ENCODE results near the gene TMC8. TPM values are rescaled to one million over a fixed set of nuclear protein-coding genes. Genes with fewer than 3 reads are reported as not detected.
"Not testable (repeated sequence)": the region's sequence is repeated elsewhere in the genome, so short reads cannot be mapped to it uniquely, and the experiment has no call there.

The TMC8 gene
- polyA plus RNA-seq, 3 donors from 2014 or later: 55.2 to 170 (median 58.2) TPM

GRCh38 chr17:78137392-78138203 lies 7.0 kb downstream of the TMC8 start:
- peaks cover 78 to 90% of the 10 kb centered on the region in 2 donors for H3K4me1 Mint-ChIP-seq
- peaks cover 18 to 26% (median 20%) of the 10 kb centered on the region in 3 donors for H3K36me3 Mint-ChIP-seq
- peak overlapping the region in 4 of 5 donors; percentile 63 to 73 (median 65) for H3K4me3 Mint-ChIP-seq
- DNase-seq: peak; percentile 64 to 69 (median 65)
- H3K27me3 Mint-ChIP-seq (ENCODE audit: low read depth in 3 of 3): peaks cover 8 to 24% (median 17%) of the 10 kb centered on the region in 3 donors
- H3K27ac Mint-ChIP-seq: peak overlapping the region; percentile 82 to 90 (median 89)
- H3K9me3 Mint-ChIP-seq: no peaks in the 10 kb centered on the region

GRCh38 chr17:78138204-78139060 lies 7.9 kb downstream of the TMC8 start:
- Mint-ChIP-seq H3K36me3 (peaks cover 18 to 26% (median 20%) of the 10 kb centered on the region in 3 donors), H3K4me3 (peak overlapping the region in 1 of 5 donors; percentile 19), H3K9me3 (no peaks in the 10 kb centered on the region)

GRCh38 chr17:78139861-78140168 lies 9.2 kb downstream of the TMC8 start:
- peaks cover 66 to 70% of the 10 kb centered on the region in 2 donors for H3K4me1 Mint-ChIP-seq
- peak overlapping the region; percentile 49 to 72 (median 63) for H3K4me3 Mint-ChIP-seq
- H3K27me3 Mint-ChIP-seq (ENCODE audit: low read depth in 3 of 3): peaks cover 4 to 17% (median 13%) of the 10 kb centered on the region in 3 donors
- H3K36me3 Mint-ChIP-seq: peaks cover 9 to 16% (median 11%) of the 10 kb centered on the region in 3 donors
- H3K27ac Mint-ChIP-seq: peak overlapping the region; percentile 80 to 92 (median 87)
- not testable (repeated sequence) for DNase-seq, H3K9me3 Mint-ChIP-seq

More at GRCh38 chr17:78138204-78139060, 7.9 kb downstream of the TMC8 start:
- no peak for DNase-seq
- Mint-ChIP-seq H3K4me1 (peaks cover 75 to 84% of the 10 kb centered on the region in 2 donors), H3K27ac (peak overlapping the region; percentile 69 to 90 (median 86)), H3K27me3 (ENCODE audit: low read depth in 3 of 3) (peaks cover 5 to 24% (median 17%) of the 10 kb centered on the region in 3 donors)

DNA sequence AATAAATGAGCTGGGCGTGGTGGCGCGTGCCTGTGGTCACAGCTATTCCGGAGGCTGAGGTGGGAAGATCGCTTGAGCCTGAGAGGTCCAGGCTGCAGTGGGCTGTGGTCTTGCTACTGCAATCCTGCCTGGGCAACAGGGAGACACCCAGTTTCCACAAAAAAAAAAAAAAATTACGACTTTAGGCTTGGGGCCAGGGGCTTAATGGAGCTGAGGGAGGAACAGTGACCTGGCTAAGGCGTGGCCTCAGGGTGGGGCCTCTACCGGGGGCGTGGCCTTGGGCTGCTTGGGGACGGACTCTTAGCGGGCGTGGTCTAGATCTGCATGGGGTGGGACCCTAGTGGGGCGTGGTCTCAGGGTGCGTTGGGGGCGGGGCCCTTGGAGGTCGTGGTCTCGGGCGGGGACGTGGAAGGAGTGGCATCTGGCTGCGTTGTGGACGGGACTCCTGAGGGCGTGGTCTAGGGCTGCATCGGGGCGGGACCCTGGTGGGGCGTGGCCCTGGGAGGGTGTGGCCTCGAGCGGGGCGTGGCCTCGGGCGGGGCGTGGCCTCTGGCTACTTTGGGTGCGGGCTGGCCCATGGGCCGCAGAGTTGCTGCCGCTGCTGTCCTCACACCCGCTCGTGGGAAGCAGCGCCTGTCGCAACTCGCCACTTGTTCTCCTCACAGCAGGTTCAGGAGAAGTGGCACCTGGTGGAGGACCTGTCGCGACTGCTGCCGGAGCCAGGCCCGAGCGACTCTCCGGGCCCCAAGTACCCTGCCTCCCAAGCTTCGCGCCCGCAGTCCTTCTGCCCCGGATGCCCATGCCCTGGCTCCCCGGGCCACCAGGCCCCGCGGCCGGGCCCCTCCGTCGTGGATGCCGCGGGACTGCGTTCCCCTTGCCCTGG lies 9.8 kb downstream of the TMC8 start:
- peaks cover 64% of the 10 kb centered on the region in 2 donors for H3K4me1 Mint-ChIP-seq
- H3K27ac Mint-ChIP-seq: peak overlapping the region; percentile 80 to 92 (median 87)
- H3K27me3 Mint-ChIP-seq (ENCODE audit: low read depth in 3 of 3): peaks cover 4 to 17% (median 12%) of the 10 kb centered on the region in 3 donors
- peaks cover 8 to 14% (median 10%) of the 10 kb centered on the region in 3 donors for H3K36me3 Mint-ChIP-seq
- peak; percentile 85 to 91 (median 89) for DNase-seq
- H3K4me3 Mint-ChIP-seq: peak overlapping the region; percentile 49 to 72 (median 63)
- H3K9me3 Mint-ChIP-seq: no peaks in the 10 kb centered on the region

GRCh38 chr17:78141437-78142118 lies 11.0 kb downstream of the TMC8 start:
- Mint-ChIP-seq H3K9me3 (no peaks in the 10 kb centered on the region), H3K4me3 (peak overlapping the region in 2 of 5 donors; percentile 18 to 30), H3K36me3 (peaks cover 0 to 6% (median 4%) of the 10 kb centered on the region in 3 donors), H3K27me3 (ENCODE audit: low read depth in 3 of 3) (peaks cover 2 to 15% (median 9%) of the 10 kb centered on the region in 3 donors), H3K4me1 (peaks cover 52 to 54% of the 10 kb centered on the region in 2 donors), H3K27ac (peak overlapping the region in 3 of 6 donors; percentile 62 to 84 (median 64))
- DNase-seq: no peak

DNA sequence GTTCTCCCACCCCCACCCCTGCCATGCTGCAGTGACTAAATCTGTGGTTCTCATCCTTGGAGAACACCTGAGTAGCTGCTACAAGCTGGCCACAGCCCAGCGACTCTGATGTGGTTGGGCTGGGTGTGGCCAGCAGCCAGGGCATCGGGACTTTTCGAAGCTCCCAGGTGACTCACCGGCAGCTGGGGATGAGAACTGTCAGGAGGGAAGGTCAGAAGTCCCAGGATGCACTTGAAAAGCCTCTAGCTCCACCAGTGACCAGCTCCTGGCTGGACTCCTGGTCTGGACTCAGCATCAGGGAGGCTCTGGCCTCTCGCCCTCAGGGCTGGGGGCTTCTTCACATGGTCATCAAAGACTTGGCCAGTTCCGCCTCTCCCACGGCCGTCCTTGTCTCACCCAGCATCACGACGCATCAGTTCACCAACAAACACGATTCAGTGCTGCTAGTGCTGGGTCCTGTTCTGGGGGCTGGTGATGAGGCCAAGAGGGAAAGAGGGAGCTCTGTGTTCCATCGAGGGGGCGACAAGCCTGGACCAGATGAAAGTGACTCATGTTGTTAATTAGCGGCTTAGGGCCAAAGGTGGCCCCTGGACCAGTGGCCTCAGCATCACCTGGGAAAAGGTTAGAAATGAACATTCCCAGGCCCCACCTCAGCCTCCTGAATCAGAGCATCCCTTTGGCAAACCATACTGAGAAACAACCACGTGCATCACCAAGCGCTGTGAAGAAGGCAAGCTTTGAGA lies 11.7 kb downstream of the TMC8 start:
- Mint-ChIP-seq H3K27me3 (ENCODE audit: low read depth in 3 of 3) (peaks cover 2 to 12% (median 8%) of the 10 kb centered on the region in 3 donors), H3K36me3 (peaks cover 0 to 5% (median 4%) of the 10 kb centered on the region in 3 donors), H3K27ac (peak overlapping the region in 3 of 6 donors; percentile 16 to 24 (median 17)), H3K4me1 (peaks cover 45 to 48% of the 10 kb centered on the region in 2 donors), H3K4me3 (no peak overlapping the region), H3K9me3 (no peaks in the 10 kb centered on the region)
- no peak for DNase-seq

DNA sequence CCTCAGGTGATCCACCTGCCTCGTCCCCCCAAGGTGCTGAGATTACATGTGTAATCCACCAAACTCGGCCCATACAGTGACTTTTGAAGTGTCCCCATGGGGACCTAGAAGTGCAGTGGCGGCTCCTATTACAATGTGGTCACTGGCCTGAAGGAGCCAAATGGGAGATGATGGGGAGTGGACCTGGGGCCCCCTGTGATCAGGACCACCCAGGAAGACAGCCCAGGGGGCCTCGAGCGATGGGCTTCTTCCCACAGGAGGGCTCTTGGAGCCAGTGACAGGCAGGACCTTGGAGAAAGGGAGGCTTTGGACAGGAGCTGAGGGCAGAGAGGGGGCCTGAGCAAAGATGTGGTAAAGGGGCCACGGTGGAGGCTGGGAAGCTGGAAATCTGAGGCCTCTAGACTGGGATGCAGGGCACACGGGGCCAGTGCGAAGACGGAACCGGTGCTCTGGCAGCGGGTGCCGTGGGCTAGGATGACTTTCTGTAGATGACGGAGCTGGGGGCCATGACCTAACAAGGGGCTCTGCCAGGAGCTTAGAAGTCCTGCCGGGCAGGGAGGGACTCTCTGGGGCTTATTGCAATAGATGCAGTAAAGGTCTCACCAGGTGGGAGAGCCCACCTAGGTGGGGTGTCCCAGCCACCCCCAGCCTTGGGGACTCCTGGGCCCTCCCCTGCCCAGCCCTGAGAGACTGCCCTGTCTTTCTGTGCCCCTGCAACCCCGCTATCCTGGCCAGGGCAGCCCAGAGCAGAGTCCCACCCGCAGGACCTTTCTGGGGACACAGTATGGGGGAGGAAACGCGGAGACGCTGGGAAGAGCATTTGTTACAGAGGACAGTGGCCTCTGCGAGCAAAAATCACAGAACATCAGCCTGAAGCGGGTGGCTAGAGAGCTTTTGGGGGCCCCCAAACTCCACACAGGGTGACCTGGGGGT lies 12.9 kb downstream of the TMC8 start:
- peaks cover 2 to 7% (median 6%) of the 10 kb centered on the region in 3 donors for H3K27me3 Mint-ChIP-seq (ENCODE audit: low read depth in 3 of 3)
- no peaks in the 10 kb centered on the region for H3K9me3 Mint-ChIP-seq
- no peak for DNase-seq
- peak overlapping the region in 4 of 6 donors; percentile 7 to 32 (median 18) for H3K27ac Mint-ChIP-seq
- H3K4me1 Mint-ChIP-seq: peaks cover 39 to 42% of the 10 kb centered on the region in 2 donors
- H3K4me3 Mint-ChIP-seq: no peak overlapping the region
- H3K36me3 Mint-ChIP-seq: peaks cover 0 to 4% (median 3%) of the 10 kb centered on the region in 3 donors

- H3K27me3 Mint-ChIP-seq (ENCODE audit: low read depth in 3 of 3): peaks cover 2 to 6% (median 5%) of the 10 kb centered on the region in 3 donors
- DNase-seq: no peak
- H3K4me3 Mint-ChIP-seq: no peak overlapping the region
- no peaks in the 10 kb centered on the region for H3K9me3 Mint-ChIP-seq
- peaks cover 36 to 39% of the 10 kb centered on the region in 2 donors for H3K4me1 Mint-ChIP-seq
- peaks cover 0 to 4% (median 3%) of the 10 kb centered on the region in 3 donors for H3K36me3 Mint-ChIP-seq
- peak overlapping the region in 2 of 6 donors; percentile 4 to 16 for H3K27ac Mint-ChIP-seq
Measured at GRCh38 chr17:78144147-78144719, 13.7 kb downstream of the TMC8 start.

GRCh38 chr17:78144736-78145641 lies 14.4 kb downstream of the TMC8 start:
- DNase-seq: no peak
- H3K27ac Mint-ChIP-seq: no peak overlapping the region
- H3K4me1 Mint-ChIP-seq: peaks cover 28 to 35% of the 10 kb centered on the region in 2 donors
- no peaks in the 10 kb centered on the region for H3K9me3 Mint-ChIP-seq
- peaks cover 0 to 3% (median 3%) of the 10 kb centered on the region in 3 donors for H3K36me3 Mint-ChIP-seq
- H3K4me3 Mint-ChIP-seq: no peak overlapping the region
- peaks cover 2 to 5% (median 5%) of the 10 kb centered on the region in 3 donors for H3K27me3 Mint-ChIP-seq (ENCODE audit: low read depth in 3 of 3)

- no peaks in the 10 kb centered on the region for H3K36me3 Mint-ChIP-seq
- no peak for DNase-seq
- H3K9me3 Mint-ChIP-seq: no peaks in the 10 kb centered on the region
- H3K4me1 Mint-ChIP-seq: peaks cover 16 to 27% of the 10 kb centered on the region in 2 donors
- H3K27me3 Mint-ChIP-seq (ENCODE audit: low read depth in 3 of 3): peaks cover 0 to 1% (median 0%) of the 10 kb centered on the region in 3 donors
- H3K4me3 Mint-ChIP-seq: no peak overlapping the region
- no peak overlapping the region for H3K27ac Mint-ChIP-seq
Measured at GRCh38 chr17:78146471-78146869, 15.9 kb downstream of the TMC8 start.

Measured in immature natural killer cell (primary cell).